CD14-positive monocyte (primary cell): ENCODE results near the gene PROM2. TPM values are rescaled to one million over a fixed set of nuclear protein-coding genes. Genes with fewer than 3 reads are reported as not detected.
A peak's percentile ranks its signal among the peaks of the same experiment; 100 is the strongest.

Experiments
- DNase-seq, 3 donors: peaks; one replicate each; pipeline ENCODE4 v3.0.0-alpha.2; 2011 to 2022
- H2AFZ ChIP-seq: 2 replicates; pipeline ENCODE4 v1.6.0; 2012; ENCODE audit warnings: mild to moderate bottlenecking, low read depth, low read length, inconsistent platforms; ENCODE audit not compliant: insufficient read depth, poor library complexity, severe bottlenecking
- H3K27ac ChIP-seq, 2 donors: 1 replicate in 1 of 2; 2 replicates in 1 of 2; pipeline ENCODE4 v1.5.1; 2012 to 2013; ENCODE audit warnings: low read length in 2 of 2, control low read depth in 1 of 2, inconsistent platforms in 1 of 2, low read depth in 1 of 2, mild to moderate bottlenecking in 1 of 2
- H3K27me3 ChIP-seq, 2 donors: one replicate each; pipeline versions ENCODE4 v1.6.0 to v1.6.1; 2011 to 2013; ENCODE audit warnings: low read length in 2 of 2; ENCODE audit not compliant: control insufficient read depth in 2 of 2, insufficient read depth in 2 of 2
- H3K36me3 ChIP-seq, 2 donors: replicated peaks in 1 of 2; 1 replicate in 1 of 2; 2 replicates in 1 of 2; pipeline versions ENCODE4 v1.5.1 to v1.6.1; 2012 to 2013; ENCODE audit warnings: low read length in 2 of 2, control low read depth in 1 of 2, inconsistent platforms in 1 of 2, mild to moderate bottlenecking in 1 of 2; ENCODE audit not compliant: insufficient read depth in 2 of 2, control insufficient read depth in 1 of 2
- H3K4me1 ChIP-seq, 2 donors: 1 replicate in 1 of 2; 2 replicates in 1 of 2; pipeline versions ENCODE4 v1.5.1 to v1.6.1; 2012 to 2013; ENCODE audit warnings: low read length in 2 of 2, control low read depth in 1 of 2, inconsistent platforms in 1 of 2, mild to moderate bottlenecking in 1 of 2, moderate library complexity in 1 of 2; ENCODE audit not compliant: insufficient read depth in 2 of 2, control insufficient read depth in 1 of 2
- H3K4me2 ChIP-seq: replicated peaks from 2 replicates; pipeline ENCODE3; 2012; ENCODE audit warnings: low read length, moderate library complexity, mild to moderate bottlenecking; ENCODE audit not compliant: poor library complexity, severe bottlenecking; ENCODE audit errors: extremely low read depth
- H3K4me3 ChIP-seq, 3 experiments: fragments of 200-600 bp in 1 of 3; sonication (generic) in 1 of 3; replicated peaks in 1 of 3; 1 replicate in 2 of 3; 2 replicates in 1 of 3; pipeline ENCODE4 v1.5.1; 2011 to 2013; ENCODE audit warnings: low read length in 3 of 3, mild to moderate bottlenecking in 3 of 3, control low read depth in 2 of 3, low read depth in 2 of 3, inconsistent platforms in 1 of 3, moderate library complexity in 1 of 3
- H3K79me2 ChIP-seq: 2 replicates; pipeline ENCODE4 v1.6.0; 2012; ENCODE audit warnings: mild to moderate bottlenecking, control low read depth, inconsistent platforms, low read length, moderate library complexity; ENCODE audit not compliant: insufficient read depth
- H3K9ac ChIP-seq: 2 replicates; pipeline ENCODE4 v1.6.0; 2017; ENCODE audit warnings: low read length, mild to moderate bottlenecking; ENCODE audit not compliant: insufficient read depth, poor library complexity, severe bottlenecking
- H3K9me3 ChIP-seq, 2 donors: replicated peaks in 1 of 2; 1 replicate in 1 of 2; 2 replicates in 1 of 2; pipeline versions ENCODE4 v1.5.1 to v1.6.1; 2012 to 2013; ENCODE audit warnings: low read length in 2 of 2, control low read depth in 1 of 2; ENCODE audit not compliant: control insufficient read depth in 1 of 2, insufficient read depth in 1 of 2
- H4K20me1 ChIP-seq: 2 replicates; pipeline ENCODE4 v1.6.0; 2012; ENCODE audit warnings: mild to moderate bottlenecking, low read length, control low read depth, moderate library complexity; ENCODE audit not compliant: insufficient read depth
- H3K27ac Mint-ChIP-seq, 7 donors: one replicate each; pipeline ENCODE4 v1.8.0; 2020; ENCODE audit warnings: mild to moderate bottlenecking in 7 of 7, mixed read lengths in 7 of 7, moderate library complexity in 6 of 7, inconsistent platforms in 2 of 7
- H3K27me3 Mint-ChIP-seq, 3 donors: one replicate each; pipeline ENCODE4 v1.8.0; 2021 to 2022; ENCODE audit warnings: low read depth in 3 of 3, mild to moderate bottlenecking in 3 of 3, mixed read lengths in 3 of 3, moderate library complexity in 3 of 3, inconsistent platforms in 1 of 3
- H3K36me3 Mint-ChIP-seq, 2 donors: one replicate each; pipeline ENCODE4 v1.8.0; 2020; ENCODE audit warnings: mixed read lengths in 2 of 2, inconsistent platforms in 1 of 2, mild to moderate bottlenecking in 1 of 2
- H3K4me1 Mint-ChIP-seq: one replicate; pipeline ENCODE4 v1.8.0; 2020; ENCODE audit warnings: mild to moderate bottlenecking, mixed read lengths
- H3K4me3 Mint-ChIP-seq, 2 donors: one replicate each; pipeline ENCODE4 v1.8.0; 2020; ENCODE audit warnings: mild to moderate bottlenecking in 2 of 2, mixed read lengths in 2 of 2, moderate library complexity in 1 of 2
- H3K9me3 Mint-ChIP-seq, 7 donors: one replicate each; pipeline ENCODE4 v1.8.0; 2020 to 2022; ENCODE audit warnings: mixed read lengths in 7 of 7, mild to moderate bottlenecking in 6 of 7, moderate library complexity in 6 of 7, inconsistent platforms in 2 of 7
- CTCF ChIP-seq: fragments of 200-600 bp; IDR thresholded peaks from one replicate; pipeline ENCODE4 v1.8.0; 2022; ENCODE audit warnings: antibody characterized with exemption, mild to moderate bottlenecking
- WGBS: methylation state at CpG from one replicate; pipeline ENCODE4 v1.1.5; 2013; ENCODE audit warnings: missing lambda C conversion rate; ENCODE audit not compliant: insufficient coverage; 5-methylcytosine and 5-hydroxymethylcytosine counted together
- intact Hi-C, 2 donors: fragments of 100-400 bp; cut with micrococcal nuclease; formaldehyde crosslinking; loops; one replicate each; pipeline versions ENCODE4 v1.15.0 to v1.15.1; 2023
- polyA plus RNA-seq, 3 donors: library from polyadenylated mRNA; depleted of rRNA in 1 of 3; unstranded in 2 of 3; stranded (reverse) in 1 of 3; fragments of 300-500 nt in 2 of 3; fragments of >200 nt in 1 of 3; fragmentation: Illumina TruSeq in 2 of 3; gene quantifications; 1 replicate in 2 of 3; 2 replicates in 1 of 3; pipeline ENCODE4 v1.2.3, GENCODE V29; 2012 to 2021

PROM2 gene
- polyA plus RNA-seq, 3 donors, result 0.41 TPM; not detected in 2

- peaks cover 0 to 6% of the 10 kb centered on the region in 2 donors for H3K9me3 ChIP-seq
- Mint-ChIP-seq H3K4me1 (peaks cover 17% of the 10 kb centered on the region), H3K4me3 (no peak overlapping the region), H3K36me3 (no peaks in the 10 kb centered on the region), H3K27ac (peak overlapping the region in 1 of 7 donors; percentile 48), H3K27me3 (peaks cover 0 to 6% (median 3%) of the 10 kb centered on the region in 3 donors), H3K9me3 (peaks cover 9 to 18% (median 16%) of the 10 kb centered on the region in 7 donors)
- H3K9ac ChIP-seq, result no peak overlapping the region
- no peak for TF ChIP-seq CTCF
- intact Hi-C loops, result no loop called here
- H3K4me3 ChIP-seq, result no peak overlapping the region
- WGBS, result 18% methylated on average over 4 of the region's 6 CpGs
- no peaks in the 10 kb centered on the region for H4K20me1 ChIP-seq
- no peaks in the 10 kb centered on the region for H3K79me2 ChIP-seq
- H3K4me1 ChIP-seq, result peaks cover 14% of the 10 kb centered on the region in 2 donors
- DNase-seq, result peak in 2 of 3 donors; percentile 10 to 24
- H3K27me3 ChIP-seq, result no peaks in the 10 kb centered on the region
- H3K36me3 ChIP-seq, result no peaks in the 10 kb centered on the region
- H3K4me2 ChIP-seq, result no peak overlapping the region
- H3K27ac ChIP-seq, result no peak overlapping the region
- H2AFZ ChIP-seq, result no peak overlapping the region
Observed at GRCh38 chr2:95261602-95262001, 12.6 kb upstream of the PROM2 start.

GRCh38 chr2:95262896-95263542, 11.2 kb upstream of the PROM2 start:
- Mint-ChIP-seq H3K4me3 (no peak overlapping the region), H3K9me3 (peaks cover 2 to 8% (median 3%) of the 10 kb centered on the region in 7 donors), H3K4me1 (peaks cover 17% of the 10 kb centered on the region), H3K27ac (no peak overlapping the region), H3K27me3 (peaks cover 0 to 3% (median 3%) of the 10 kb centered on the region in 3 donors), H3K36me3 (no peaks in the 10 kb centered on the region)
- WGBS, result 100% methylated on average over 1 of the region's 2 CpGs
- Histone ChIP-seq H3K4me3 (no peak overlapping the region), H3K9me3 (no peaks in the 10 kb centered on the region), H3K4me1 (peaks cover 14% of the 10 kb centered on the region in 2 donors), H4K20me1 (no peaks in the 10 kb centered on the region), H3K4me2 (no peak overlapping the region), H3K27ac (no peak overlapping the region), H2AFZ (no peak overlapping the region), H3K36me3 (no peaks in the 10 kb centered on the region), H3K9ac (no peak overlapping the region), H3K79me2 (no peaks in the 10 kb centered on the region), H3K27me3 (no peaks in the 10 kb centered on the region)
- no peak for TF ChIP-seq CTCF
- DNase-seq, result no peak
- intact Hi-C loops, result no loop called here
